Smooth muscle cell (in vitro differentiated cells): ENCODE results near the gene SPACA9. TPM values are rescaled to one million over a fixed set of nuclear protein-coding genes. Genes with fewer than 3 reads are reported as not detected.

Experiments
- DNase-seq: peaks from one replicate; lab custom pipeline; 2025; ENCODE audit not compliant: unreplicated experiment; lab: John Stamatoyannopoulos, UW
- H2AFZ ChIP-seq: fragments of 200-600 bp; sonication (generic); 2 replicates; pipeline ENCODE4 v1.6.0; 2016; ENCODE audit warnings: antibody characterized with exemption, low read depth, mild to moderate bottlenecking
- H3F3A ChIP-seq: fragments of 200-600 bp; sonication (generic); 2 replicates; pipeline ENCODE4 v1.6.0; 2017; ENCODE audit warnings: antibody characterized with exemption, low read depth
- H3K27ac ChIP-seq: fragments of 200-600 bp; sonication (generic); 2 replicates; pipeline ENCODE4 v1.5.1; 2016; ENCODE audit warnings: low read depth, mild to moderate bottlenecking
- H3K27me3 ChIP-seq: fragments of 200-600 bp; sonication (generic); 2 replicates; pipeline ENCODE4 v1.6.1; 2016; ENCODE audit warnings: low read depth, mild to moderate bottlenecking
- H3K36me3 ChIP-seq: fragments of 200-600 bp; sonication (generic); 2 replicates; pipeline ENCODE4 v1.5.1; 2016; ENCODE audit warnings: low read depth
- H3K4me1 ChIP-seq: fragments of 200-600 bp; sonication (generic); 2 replicates; pipeline ENCODE4 v1.5.1; 2016; ENCODE audit warnings: low read depth
- H3K4me2 ChIP-seq: fragments of 200-600 bp; sonication (generic); 2 replicates; pipeline ENCODE4 v1.6.0; 2016; ENCODE audit warnings: mild to moderate bottlenecking
- H3K4me3 ChIP-seq: fragments of 200-600 bp; sonication (generic); 2 replicates; pipeline ENCODE4 v1.5.1; 2016; ENCODE audit warnings: mild to moderate bottlenecking
- H3K79me2 ChIP-seq: fragments of 200-600 bp; sonication (generic); 2 replicates; pipeline ENCODE4 v1.6.0; 2016; ENCODE audit warnings: low read depth, mild to moderate bottlenecking
- H3K9ac ChIP-seq: fragments of 200-600 bp; sonication (generic); 2 replicates; pipeline ENCODE4 v1.6.0; 2016; ENCODE audit warnings: low read depth
- H3K9me3 ChIP-seq: fragments of 200-600 bp; sonication (generic); replicated peaks from 2 replicates; pipeline ENCODE4 v1.5.1; 2016; ENCODE audit warnings: low read depth
- H4K20me1 ChIP-seq: fragments of 200-600 bp; sonication (generic); 2 replicates; pipeline ENCODE4 v1.6.0; 2016; ENCODE audit warnings: low read depth
- WGBS: methylation state at CpG from one replicate; pipeline ENCODE4 v1.1.7; 2016; ENCODE audit warnings: low lambda C conversion rate; 5-methylcytosine and 5-hydroxymethylcytosine counted together
- polyA plus RNA-seq: library from polyadenylated mRNA; unstranded; fragments of >200 nt; fragmentation: Nextera tagmentation; extraction: Ambion mirVana; gene quantifications from 2 replicates; pipeline ENCODE4 v1.2.1, GENCODE V29; 2016
- total RNA-seq: library from RNA; depleted of rRNA; stranded (reverse); fragments of >200 nt; gene quantifications from 2 replicates; pipeline ENCODE4 v1.2.3, GENCODE V29; 2014
- TF ChIP-seq, protein P1 (sequence below): fragments of 200-600 bp; sonication (generic); IDR thresholded peaks from 2 replicates; pipeline ENCODE4 v1.5.1; 2017; ENCODE audit warnings: borderline replicate concordance, mild to moderate bottlenecking, antibody characterized with exemption; ENCODE audit not compliant: insufficient read depth, poor library complexity, severe bottlenecking

The SPACA9 gene
- total and polyA plus RNA-seq, 2 experiments from 2014 or later: 0.99 to 8.9 TPM

DNA sequence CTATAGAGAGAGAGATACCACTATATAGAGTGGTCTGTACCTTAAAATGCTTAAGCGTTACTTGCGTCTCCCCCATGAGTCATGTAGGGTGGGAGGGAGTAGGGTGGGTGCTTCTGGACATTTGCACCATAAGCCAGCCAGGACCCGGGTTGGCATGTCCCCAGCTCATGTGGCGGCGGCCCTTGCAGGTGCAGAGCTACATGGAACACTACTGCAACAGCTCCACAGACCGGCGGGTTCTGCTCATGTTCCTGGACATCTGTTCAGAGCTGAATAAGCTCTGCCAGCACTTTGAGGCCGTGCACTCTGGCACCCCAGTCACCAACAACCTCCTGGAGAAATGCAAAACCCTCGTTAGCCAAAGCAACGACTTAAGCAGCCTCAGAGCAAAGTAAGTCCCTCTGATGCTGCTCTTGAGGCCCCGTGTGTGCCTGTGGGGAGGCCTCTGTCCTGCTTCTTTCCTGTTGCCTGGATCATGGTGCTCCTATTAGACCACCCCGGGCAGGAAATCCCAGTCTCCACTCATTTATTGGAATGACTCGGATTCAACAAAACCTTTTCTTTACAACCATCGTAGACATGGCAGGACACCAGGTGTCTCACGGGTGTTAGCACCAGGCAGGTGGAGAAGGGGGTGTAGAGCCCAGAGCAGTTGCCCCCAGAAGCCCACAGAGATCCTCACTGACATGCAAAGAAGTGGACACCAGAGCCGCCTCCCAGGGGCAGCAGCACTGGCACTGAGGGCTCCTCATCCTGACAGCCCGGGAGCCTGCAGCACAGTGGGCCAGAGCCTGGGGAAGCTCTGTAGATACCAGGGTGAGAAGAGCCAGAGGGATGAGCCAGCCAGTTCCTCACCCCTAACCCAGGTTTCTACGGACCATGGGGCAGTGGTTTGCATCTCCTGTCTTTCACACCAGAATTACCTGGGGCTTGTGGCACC is 8.8 kb downstream of the SPACA9 start:
- Histone ChIP-seq H3K4me2 (no peak overlapping the region), H3K36me3 (no peaks in the 10 kb centered on the region), H3K4me1 (no peaks in the 10 kb centered on the region), H3K9me3 (no peaks in the 10 kb centered on the region), H3K9ac (no peak overlapping the region), H3F3A (no peaks in the 10 kb centered on the region), H3K27me3 (no peaks in the 10 kb centered on the region), H3K27ac (no peak overlapping the region), H3K79me2 (no peaks in the 10 kb centered on the region), H3K4me3 (no peak overlapping the region), H4K20me1 (no peaks in the 10 kb centered on the region), H2AFZ (no peak overlapping the region)
- TF ChIP-seq, protein P1, sequence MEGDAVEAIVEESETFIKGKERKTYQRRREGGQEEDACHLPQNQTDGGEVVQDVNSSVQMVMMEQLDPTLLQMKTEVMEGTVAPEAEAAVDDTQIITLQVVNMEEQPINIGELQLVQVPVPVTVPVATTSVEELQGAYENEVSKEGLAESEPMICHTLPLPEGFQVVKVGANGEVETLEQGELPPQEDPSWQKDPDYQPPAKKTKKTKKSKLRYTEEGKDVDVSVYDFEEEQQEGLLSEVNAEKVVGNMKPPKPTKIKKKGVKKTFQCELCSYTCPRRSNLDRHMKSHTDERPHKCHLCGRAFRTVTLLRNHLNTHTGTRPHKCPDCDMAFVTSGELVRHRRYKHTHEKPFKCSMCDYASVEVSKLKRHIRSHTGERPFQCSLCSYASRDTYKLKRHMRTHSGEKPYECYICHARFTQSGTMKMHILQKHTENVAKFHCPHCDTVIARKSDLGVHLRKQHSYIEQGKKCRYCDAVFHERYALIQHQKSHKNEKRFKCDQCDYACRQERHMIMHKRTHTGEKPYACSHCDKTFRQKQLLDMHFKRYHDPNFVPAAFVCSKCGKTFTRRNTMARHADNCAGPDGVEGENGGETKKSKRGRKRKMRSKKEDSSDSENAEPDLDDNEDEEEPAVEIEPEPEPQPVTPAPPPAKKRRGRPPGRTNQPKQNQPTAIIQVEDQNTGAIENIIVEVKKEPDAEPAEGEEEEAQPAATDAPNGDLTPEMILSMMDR: no peak
- WGBS: 88% methylated on average over 18 of the region's 18 CpGs
- DNase-seq: no peak

DNA sequence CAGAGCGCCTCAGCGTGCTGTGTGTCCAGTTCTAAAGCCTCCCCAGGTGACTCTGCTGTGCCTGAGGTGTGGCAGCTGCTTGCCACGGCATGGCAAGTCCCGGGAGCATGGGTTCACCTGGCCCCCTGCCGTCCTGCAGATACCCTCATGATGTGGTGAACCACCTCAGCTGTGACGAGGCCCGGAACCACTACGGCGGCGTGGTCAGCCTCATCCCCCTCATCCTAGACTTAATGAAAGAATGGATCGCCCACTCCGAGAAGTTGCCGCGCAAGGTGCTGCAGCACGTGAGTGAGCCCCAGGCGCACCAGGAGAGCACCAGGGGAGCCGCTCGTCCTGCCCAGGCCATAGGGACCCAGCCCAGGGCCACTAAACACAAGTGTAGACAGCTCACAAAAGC is 9.5 kb downstream of the SPACA9 start:
- Histone ChIP-seq H2AFZ (no peak overlapping the region), H3K36me3 (no peaks in the 10 kb centered on the region), H3K27ac (no peak overlapping the region), H3K9me3 (no peaks in the 10 kb centered on the region), H3K9ac (no peak overlapping the region), H3K79me2 (no peaks in the 10 kb centered on the region), H3K27me3 (no peaks in the 10 kb centered on the region), H3K4me3 (no peak overlapping the region), H3K4me2 (no peak overlapping the region), H4K20me1 (no peaks in the 10 kb centered on the region), H3K4me1 (no peaks in the 10 kb centered on the region), H3F3A (no peaks in the 10 kb centered on the region)
- no peak for DNase-seq
- 95% methylated on average over 18 of the region's 18 CpGs for WGBS
- TF ChIP-seq, protein P1: no peak

DNA sequence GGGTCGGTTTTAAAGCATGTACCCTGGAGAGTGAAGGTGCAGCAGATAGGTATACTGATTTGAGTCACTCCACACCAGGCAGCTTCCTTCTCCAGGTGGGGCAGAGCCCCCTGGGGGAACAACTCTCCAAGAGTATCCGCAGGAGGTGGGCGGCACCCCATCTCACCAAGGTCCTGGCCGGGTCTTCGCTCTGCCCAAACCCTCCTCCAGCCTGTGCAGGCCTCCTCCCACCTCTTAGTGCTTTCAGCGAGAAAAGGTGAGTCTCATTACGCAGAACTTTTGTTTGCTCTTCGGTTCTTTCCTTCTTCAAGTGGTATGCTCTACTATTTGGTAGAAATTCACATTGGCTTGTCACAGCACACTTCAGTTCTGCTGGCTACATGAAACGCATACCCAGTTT is 13.7 kb downstream of the SPACA9 start:
- no peaks in the 10 kb centered on the region for H3K79me2 ChIP-seq
- H3K27ac ChIP-seq: no peak overlapping the region
- TF ChIP-seq, protein P1: no peak
- H3K4me1 ChIP-seq: no peaks in the 10 kb centered on the region
- peaks cover 3% of the 10 kb centered on the region for H3K36me3 ChIP-seq
- H3K27me3 ChIP-seq: no peaks in the 10 kb centered on the region
- no peak overlapping the region for H3K4me3 ChIP-seq
- no peak overlapping the region for H3K9ac ChIP-seq
- no peaks in the 10 kb centered on the region for H3F3A ChIP-seq
- WGBS: 90% methylated on average over 9 of the region's 9 CpGs
- H3K4me2 ChIP-seq: no peak overlapping the region
- no peaks in the 10 kb centered on the region for H4K20me1 ChIP-seq
- H2AFZ ChIP-seq: no peak overlapping the region
- no peak for DNase-seq
- H3K9me3 ChIP-seq: no peaks in the 10 kb centered on the region

DNA sequence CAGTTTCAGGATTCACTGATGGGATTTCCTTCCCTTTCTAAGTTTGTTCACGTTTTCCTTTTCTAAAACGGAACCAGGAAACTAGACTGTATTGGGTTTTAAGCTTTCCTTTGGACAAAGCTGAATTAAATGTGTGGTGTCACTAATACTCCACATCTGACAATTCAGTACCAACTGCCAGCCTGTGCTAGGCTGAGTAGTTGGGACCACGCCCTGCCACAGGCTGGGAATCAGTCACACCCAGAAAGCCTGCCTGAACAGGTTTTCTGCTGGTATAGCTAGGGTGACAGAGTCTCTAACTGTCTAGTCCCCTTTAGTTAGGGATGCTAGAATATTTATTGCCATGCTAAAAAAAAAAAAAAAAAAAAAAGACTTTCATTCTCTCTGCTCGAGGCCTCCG is 15.6 kb downstream of the SPACA9 start:
- Histone ChIP-seq H3K27ac (no peak overlapping the region), H3K27me3 (no peaks in the 10 kb centered on the region), H4K20me1 (no peaks in the 10 kb centered on the region), H3K79me2 (no peaks in the 10 kb centered on the region), H3K4me3 (no peak overlapping the region), H3K4me1 (no peaks in the 10 kb centered on the region), H3K9me3 (no peaks in the 10 kb centered on the region), H3K9ac (no peak overlapping the region), H2AFZ (no peak overlapping the region), H3K36me3 (peaks cover 7% of the 10 kb centered on the region), H3F3A (no peaks in the 10 kb centered on the region), H3K4me2 (no peak overlapping the region)
- TF ChIP-seq, protein P1: no peak
- WGBS: 89% methylated on average over 5 of the region's 5 CpGs
- no peak for DNase-seq
